Hepatocyte (in vitro differentiated cells): ENCODE measurements around the gene RBM7.

ENCODE experiments used
- CTCF ChIP-seq: fragments of 200-600 bp; sonication (generic); IDR thresholded peaks from 2 replicates; pipeline ENCODE4 v1.5.1; 2016; ENCODE audit warnings: antibody characterized with exemption, mild to moderate bottlenecking; ENCODE audit not compliant: poor library complexity
- EZH2 ChIP-seq: fragments of 200-600 bp; sonication (generic); IDR thresholded peaks from 2 replicates; pipeline ENCODE4 v1.6.1; 2016; ENCODE audit warnings: antibody characterized with exemption, mild to moderate bottlenecking, borderline replicate concordance
- EZH2phosphoT487 ChIP-seq: fragments of 200-600 bp; sonication (generic); IDR thresholded peaks from one replicate; pipeline ENCODE4 v1.6.1; 2018; ENCODE audit warnings: antibody characterized with exemption, mild to moderate bottlenecking, low read depth, moderate library complexity; ENCODE audit not compliant: unreplicated experiment, severe bottlenecking

GRCh38 chr11:114382509-114382908 lies 18.0 kb upstream of the RBM7 start:
- no peak for TF ChIP-seq CTCF
- no peak for TF ChIP-seq EZH2
- TF ChIP-seq EZH2phosphoT487 = no peak
